Astrocyte of the cerebellum (primary cell): ENCODE measurements around the gene LIN9.

Source experiments
- DNase-seq: peaks from one replicate; pipeline ENCODE4 v3.0.0-alpha.2; 2011; ENCODE audit warnings: low read depth
- H3K4me3 ChIP-seq: 2 replicates; pipeline ENCODE4 v1.5.1; 2011; ENCODE audit warnings: mild to moderate bottlenecking, low read depth, low read length, moderate library complexity
- in situ Hi-C: cut with HindIII; loops from 2 replicates; pipeline ENCODE4 v1.10.0; 2017; ENCODE audit warnings: low sequenced_read_pairs
- TF ChIP-seq, protein P1 (sequence below): IDR thresholded peaks from 2 replicates; pipeline ENCODE4 v1.5.1; 2012; ENCODE audit warnings: low read length, low read depth, moderate library complexity, mild to moderate bottlenecking; ENCODE audit errors: missing control alignments

The LIN9 gene

DNA sequence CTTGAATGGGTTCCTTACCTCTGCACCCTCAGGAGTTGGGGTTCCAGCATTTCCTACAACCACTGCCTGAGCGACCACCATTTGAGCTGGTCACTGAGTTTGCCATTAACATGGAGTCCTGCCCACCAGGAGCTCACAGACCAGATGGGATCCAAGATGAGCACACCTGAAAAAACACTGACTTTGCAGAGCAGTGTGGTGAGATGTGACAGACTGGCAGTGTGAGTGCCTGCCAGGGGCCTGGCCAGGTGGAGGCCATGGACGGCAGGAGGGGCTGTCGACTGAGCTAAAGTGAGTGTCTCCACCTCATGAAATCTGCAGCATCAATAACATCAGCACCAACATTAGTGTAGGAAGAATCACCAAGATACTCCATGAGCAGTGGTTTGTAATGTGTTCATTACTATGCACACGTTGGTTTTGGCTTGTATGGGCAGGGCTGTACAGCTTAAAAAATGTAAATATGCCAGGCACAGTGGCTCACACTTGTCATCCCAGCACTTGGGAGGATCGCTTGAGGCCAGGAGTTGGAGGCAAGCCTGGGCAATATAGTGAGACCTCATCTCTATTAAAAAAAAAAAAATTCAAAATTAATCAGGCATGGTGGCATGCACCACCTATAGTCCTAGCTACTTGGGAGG, 97.7 kb downstream of the LIN9 start:
- no peak for DNase-seq
- in situ Hi-C loops, result no loop called here
- no peak overlapping the region for H3K4me3 ChIP-seq
- TF ChIP-seq, protein P1, sequence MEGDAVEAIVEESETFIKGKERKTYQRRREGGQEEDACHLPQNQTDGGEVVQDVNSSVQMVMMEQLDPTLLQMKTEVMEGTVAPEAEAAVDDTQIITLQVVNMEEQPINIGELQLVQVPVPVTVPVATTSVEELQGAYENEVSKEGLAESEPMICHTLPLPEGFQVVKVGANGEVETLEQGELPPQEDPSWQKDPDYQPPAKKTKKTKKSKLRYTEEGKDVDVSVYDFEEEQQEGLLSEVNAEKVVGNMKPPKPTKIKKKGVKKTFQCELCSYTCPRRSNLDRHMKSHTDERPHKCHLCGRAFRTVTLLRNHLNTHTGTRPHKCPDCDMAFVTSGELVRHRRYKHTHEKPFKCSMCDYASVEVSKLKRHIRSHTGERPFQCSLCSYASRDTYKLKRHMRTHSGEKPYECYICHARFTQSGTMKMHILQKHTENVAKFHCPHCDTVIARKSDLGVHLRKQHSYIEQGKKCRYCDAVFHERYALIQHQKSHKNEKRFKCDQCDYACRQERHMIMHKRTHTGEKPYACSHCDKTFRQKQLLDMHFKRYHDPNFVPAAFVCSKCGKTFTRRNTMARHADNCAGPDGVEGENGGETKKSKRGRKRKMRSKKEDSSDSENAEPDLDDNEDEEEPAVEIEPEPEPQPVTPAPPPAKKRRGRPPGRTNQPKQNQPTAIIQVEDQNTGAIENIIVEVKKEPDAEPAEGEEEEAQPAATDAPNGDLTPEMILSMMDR, result no peak

DNA sequence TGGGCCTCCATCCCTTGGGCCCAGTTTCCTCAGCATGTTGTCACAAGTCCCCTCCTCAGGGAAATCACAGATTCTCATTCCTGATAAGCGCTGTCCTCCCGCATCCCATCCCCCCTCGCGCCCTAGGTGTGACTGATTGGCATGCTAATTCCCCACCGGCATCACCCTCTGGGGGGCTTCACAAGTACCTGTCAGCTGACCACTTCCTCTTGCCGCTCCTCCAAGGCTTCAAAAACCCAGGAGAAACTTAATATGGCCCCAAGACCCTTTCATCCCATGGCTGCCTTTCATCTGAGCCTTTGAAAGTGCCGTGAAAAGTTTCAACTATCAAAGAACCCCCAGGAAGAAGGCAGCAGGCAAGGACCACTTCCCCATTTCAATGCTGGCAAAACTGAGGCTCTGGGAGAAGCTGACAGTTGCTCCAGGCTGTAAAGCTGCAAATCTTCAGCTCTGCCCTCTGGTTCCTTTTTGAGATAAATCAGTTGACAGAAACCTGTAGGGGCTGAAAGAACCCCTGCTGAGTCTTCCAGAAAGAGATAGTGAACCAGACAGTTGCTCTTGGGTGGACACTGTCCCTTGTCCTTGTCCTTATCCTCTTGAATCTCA, 98.3 kb downstream of the LIN9 start:
- no peak for DNase-seq
- in situ Hi-C loops, result no loop called here
- TF ChIP-seq, protein P1, result no peak
- H3K4me3 ChIP-seq, result no peak overlapping the region

DNA sequence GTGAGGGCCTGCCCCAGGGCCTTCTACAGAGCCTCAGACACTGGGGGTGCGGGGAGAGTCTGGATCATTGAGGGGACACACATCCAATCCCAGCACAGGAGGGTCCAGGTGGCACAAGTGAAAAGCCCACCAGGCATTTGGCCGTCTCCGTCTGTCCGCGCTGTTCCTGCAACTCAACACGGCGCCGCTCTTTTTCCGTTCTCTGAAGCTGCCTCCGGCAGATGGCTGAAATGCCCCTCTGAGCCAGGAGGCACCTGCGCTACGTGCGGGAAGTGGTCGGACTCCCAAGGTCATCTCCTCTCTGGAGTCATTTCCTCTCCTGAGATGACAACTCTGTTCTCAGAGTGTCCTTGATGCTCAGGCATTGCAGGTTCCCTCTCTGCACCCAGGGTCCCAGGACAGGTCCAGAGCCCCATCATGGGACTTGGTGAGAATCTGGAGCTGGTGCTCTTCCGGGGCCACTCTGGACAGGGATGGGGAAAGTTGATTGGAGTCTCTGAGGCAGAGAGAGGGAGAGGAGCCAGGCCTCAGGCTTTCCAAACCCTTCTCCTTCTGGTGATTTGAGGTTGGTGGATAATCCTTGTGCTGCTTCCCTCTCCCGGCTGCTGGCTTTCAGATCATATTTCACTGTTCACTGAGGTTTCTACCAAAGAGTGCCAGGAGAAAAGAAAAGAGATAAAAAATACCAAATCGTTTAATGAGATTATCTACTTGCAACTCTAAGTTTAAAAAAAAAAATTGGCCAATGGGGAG, 99.5 kb downstream of the LIN9 start:
- TF ChIP-seq, protein P1, result no peak
- H3K4me3 ChIP-seq, result no peak overlapping the region
- in situ Hi-C loops, result no loop called here
- no peak for DNase-seq

DNA sequence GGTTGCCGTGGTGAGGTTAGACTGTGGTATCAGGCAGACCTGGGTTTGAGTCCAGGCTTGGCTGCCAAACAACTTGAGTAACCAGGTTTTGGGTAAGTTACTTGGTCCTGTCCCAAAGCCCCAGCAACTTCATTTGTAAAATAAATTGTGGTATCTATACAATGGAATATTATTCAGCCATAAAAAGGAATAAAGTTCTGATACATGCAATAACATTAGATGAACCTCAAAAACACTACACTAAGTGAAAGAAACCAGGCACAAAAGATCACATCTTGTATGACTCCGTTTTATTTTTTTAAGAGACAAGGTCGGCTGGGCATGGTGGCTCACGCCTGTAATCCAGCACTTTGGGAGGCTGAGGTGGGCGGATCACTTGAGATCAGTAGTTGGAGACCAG, 101.9 kb downstream of the LIN9 start:
- no peak overlapping the region for H3K4me3 ChIP-seq
- in situ Hi-C loops, result no loop called here
- TF ChIP-seq, protein P1, result no peak
- no peak for DNase-seq

DNA sequence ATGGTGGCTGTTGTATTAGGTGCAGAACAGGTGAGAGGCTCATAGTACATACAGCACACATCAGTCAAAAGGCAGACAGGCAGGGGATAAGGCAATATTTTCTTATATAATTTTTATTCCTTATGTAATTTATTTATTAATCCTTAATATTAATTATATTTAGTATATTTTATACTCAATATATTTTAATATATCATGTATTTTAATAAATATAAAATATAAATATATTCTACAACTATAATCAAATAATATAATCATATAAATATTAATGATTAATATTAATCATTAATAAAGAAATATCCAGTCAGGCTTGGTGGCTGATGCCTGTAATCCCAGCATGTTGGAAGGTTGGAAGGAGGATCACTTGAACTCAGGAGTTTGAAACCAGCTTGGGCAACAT, 104.8 kb downstream of the LIN9 start:
- TF ChIP-seq, protein P1, result no peak
- H3K4me3 ChIP-seq, result no peak overlapping the region
- in situ Hi-C loops, result no loop called here
- no peak for DNase-seq

DNA sequence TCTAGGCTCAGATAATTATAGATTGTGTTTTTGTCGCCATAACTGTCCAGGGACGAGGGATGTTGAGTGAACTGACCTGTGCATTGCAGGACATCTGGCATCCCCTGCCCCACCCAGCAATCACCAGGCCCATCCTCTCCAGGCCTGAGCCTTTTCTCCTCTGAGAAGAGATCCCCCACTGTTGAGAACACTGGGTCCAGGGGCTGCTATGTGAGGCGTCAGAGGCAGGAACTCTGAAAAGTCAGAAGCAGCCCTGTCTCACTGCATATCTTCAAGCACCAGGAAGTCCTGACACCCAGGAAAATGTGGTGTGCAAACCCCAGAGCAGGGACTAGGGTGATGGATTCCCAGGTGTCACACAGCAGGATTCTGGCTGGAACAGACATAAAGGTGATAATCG, 105.3 kb downstream of the LIN9 start:
- in situ Hi-C loops, result no loop called here
- DNase-seq, result no peak
- no peak overlapping the region for H3K4me3 ChIP-seq
- TF ChIP-seq, protein P1, result no peak
